ENCODE results near the gene MAP2K7. TPM values are rescaled to one million over a fixed set of nuclear protein-coding genes. Genes with fewer than 3 reads are reported as not detected.

The MAP2K7 gene
- 10 to 100 TPM in 5 of 6 experiments, 1 to 10 TPM in 1; 9.7 to 22.1 (median 15.6) TPM for total RNA-seq
- long read RNA-seq, partial matches to known transcripts: 0 of 3 reads
- long read RNA-seq, other reads (novel, unspliced or antisense): 3 of 3 reads

DNA sequence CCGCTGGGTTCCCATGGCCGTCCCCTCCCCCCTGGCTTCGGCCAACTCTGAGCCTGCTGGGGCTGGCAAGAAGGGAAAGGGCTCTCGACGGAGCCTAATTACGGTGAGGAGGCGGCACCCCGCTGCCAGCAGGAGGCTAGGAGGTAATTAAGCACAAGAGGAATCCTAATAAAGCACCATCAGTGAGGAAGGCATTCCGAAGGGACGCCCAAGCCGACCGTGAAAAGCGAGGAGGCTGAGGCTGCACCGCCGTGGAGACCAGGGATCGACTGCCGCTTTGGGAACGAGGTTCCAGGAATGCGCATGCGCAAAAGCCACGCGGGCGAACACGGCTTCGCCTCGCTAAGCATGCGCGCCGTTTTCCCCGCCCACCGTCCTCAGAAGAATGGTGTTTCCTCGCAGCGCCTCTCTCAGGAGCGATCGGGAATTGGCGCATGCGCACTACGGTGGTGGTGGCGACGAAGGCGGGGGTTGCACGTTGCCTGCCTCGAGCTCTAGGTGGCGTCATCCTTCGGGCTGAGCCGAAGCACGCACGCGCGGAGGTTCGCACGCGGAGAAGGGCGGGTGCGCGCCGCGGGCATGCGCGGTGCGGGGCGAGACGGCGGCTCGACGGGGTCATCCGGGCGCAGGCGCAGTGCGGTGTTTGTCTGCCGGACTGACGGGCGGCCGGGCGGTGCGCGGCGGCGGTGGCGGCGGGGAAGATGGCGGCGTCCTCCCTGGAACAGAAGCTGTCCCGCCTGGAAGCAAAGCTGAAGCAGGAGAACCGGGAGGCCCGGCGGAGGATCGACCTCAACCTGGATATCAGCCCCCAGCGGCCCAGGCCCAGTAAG, at the start of gene MAP2K7:
Gene MAP2K7, plus strand, starts transcription at position 634 of the 830 bp plus-strand sequence. Its CDS starts 68 bp downstream, at position 702.
- intact Hi-C loops (cut with DNase I): loop anchor here in 1 of 2 donors (10.0 kb wide), 1 partner anchor 49 kb away; no protein-coding TSS in a partner anchor
- peak within 1 kb of the TSS; percentile 72 to 83 (median 82) for H3K4me3 ChIP-seq
- H3K27me3 ChIP-seq: no peaks in the 10 kb centered on the region
- H3K4me1 ChIP-seq: peaks cover 0 to 16% (median 4%) of the 10 kb centered on the region in 4 donors
- peak within 1 kb of the TSS; percentile 75 to 83 (median 75) for H3K27ac ChIP-seq
- WGBS (ENCODE audit: insufficient coverage, low coverage, low lambda C conversion rate, missing lambda C conversion rate): 0% methylated on average over 14 of the region's 89 CpGs
- TF ChIP-seq POLR2A (IDR thresholded peaks at IDR 0.05): peak; percentile 85
- TF ChIP-seq, protein P1, sequence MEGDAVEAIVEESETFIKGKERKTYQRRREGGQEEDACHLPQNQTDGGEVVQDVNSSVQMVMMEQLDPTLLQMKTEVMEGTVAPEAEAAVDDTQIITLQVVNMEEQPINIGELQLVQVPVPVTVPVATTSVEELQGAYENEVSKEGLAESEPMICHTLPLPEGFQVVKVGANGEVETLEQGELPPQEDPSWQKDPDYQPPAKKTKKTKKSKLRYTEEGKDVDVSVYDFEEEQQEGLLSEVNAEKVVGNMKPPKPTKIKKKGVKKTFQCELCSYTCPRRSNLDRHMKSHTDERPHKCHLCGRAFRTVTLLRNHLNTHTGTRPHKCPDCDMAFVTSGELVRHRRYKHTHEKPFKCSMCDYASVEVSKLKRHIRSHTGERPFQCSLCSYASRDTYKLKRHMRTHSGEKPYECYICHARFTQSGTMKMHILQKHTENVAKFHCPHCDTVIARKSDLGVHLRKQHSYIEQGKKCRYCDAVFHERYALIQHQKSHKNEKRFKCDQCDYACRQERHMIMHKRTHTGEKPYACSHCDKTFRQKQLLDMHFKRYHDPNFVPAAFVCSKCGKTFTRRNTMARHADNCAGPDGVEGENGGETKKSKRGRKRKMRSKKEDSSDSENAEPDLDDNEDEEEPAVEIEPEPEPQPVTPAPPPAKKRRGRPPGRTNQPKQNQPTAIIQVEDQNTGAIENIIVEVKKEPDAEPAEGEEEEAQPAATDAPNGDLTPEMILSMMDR (IDR thresholded peaks at IDR 0.05): peak; percentile 23 to 78 (median 59)
- H3K9me3 ChIP-seq: no peaks in the 10 kb centered on the region
- DNase-seq (peak; percentile 100), ATAC-seq (peak; percentile 80 to 93 (median 86))
- H3K36me3 ChIP-seq: no peaks in the 10 kb centered on the region

DNA sequence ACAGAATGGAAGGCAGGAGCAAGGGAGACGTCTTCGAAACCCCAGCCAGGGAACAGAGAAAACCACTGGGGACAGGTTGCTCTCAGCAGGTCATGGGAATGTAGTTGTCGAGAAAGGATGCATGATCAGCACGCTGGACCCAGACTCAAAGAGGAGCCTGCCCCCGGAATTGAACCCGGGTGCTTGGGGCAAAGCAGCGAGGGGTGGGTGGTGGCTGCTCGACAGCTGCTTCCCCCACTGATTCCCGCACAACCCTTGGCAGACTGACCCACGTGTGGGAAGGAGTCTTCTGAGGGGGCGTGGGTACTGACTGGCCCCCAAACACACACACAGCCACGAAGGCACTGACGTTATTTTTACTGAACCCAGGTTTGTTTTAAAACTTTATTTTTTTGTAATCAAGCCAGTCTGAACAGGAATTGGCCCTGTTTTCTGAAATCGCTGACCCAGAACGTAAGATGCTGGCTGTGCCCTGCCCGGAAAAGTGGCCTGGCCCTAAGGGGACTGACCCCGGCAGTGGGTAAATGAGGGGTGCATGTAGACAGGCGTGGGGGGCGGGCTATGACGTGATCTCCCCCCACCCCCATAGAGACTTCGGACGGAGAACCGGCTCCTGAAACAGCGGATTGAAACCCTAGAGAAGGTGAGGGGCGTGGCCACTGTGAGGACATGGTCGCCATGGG, 48.1 kb upstream of the MAP2K7 start:
- H3K27ac ChIP-seq: no peak overlapping the region
- WGBS (ENCODE audit: insufficient coverage, low coverage, low lambda C conversion rate, missing lambda C conversion rate): 82% methylated on average over 7 of the region's 26 CpGs
- intact Hi-C loops (cut with DNase I): loop anchor here in 1 of 2 donors (10.0 kb wide), 1 partner anchor 49 kb away; the partner anchor contains the start of gene MAP2K7
- H3K4me3 ChIP-seq: no peak overlapping the region
- no peak for TF ChIP-seq POLR2A (IDR thresholded peaks at IDR 0.05)
- TF ChIP-seq, protein P1 (IDR thresholded peaks at IDR 0.05): no peak
- no peaks in the 10 kb centered on the region for H3K36me3 ChIP-seq
- H3K9me3 ChIP-seq: no peaks in the 10 kb centered on the region
- H3K27me3 ChIP-seq: no peaks in the 10 kb centered on the region
- ATAC-seq: no peak
- peak in 1 of 3 donors; percentile 41 for DNase-seq
- H3K4me1 ChIP-seq: peaks cover 0 to 8% (median 3%) of the 10 kb centered on the region in 4 donors

DNA sequence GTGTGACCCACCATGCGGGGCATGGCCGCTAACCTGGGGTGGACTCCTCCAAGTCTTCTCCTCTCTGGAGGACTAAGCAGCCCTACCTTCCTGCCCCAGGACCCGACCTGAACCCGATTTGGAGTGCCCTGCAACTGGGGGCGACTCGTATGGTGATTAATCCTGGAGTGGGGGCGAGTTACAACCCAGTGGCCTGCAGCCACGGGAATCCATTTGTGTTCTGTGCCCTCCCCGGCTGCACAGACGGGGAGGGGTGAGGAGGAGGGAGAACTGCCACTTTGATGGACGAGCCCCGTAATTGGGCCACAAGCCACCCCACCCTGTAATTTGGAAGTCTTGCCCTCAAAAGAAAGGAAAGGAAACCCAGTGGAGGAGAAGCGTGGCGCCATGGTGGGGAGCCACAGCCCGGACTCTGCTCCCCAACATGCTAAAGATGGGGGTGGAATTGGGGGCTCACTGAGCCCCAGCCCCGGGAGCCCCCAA, 47.5 kb upstream of the MAP2K7 start:
- 69% methylated on average over 8 of the region's 16 CpGs for WGBS (ENCODE audit: insufficient coverage, low coverage, low lambda C conversion rate, missing lambda C conversion rate)

More for the DNA sequence above, 47.5 kb upstream of the MAP2K7 start:
- Histone ChIP-seq H3K4me3 (no peak overlapping the region), H3K4me1 (peaks cover 0 to 8% (median 3%) of the 10 kb centered on the region in 4 donors), H3K27ac (no peak overlapping the region), H3K36me3 (no peaks in the 10 kb centered on the region), H3K9me3 (no peaks in the 10 kb centered on the region), H3K27me3 (no peaks in the 10 kb centered on the region)
- ATAC-seq: no peak
- DNase-seq: no peak
- TF ChIP-seq, protein P1 (IDR thresholded peaks at IDR 0.05): no peak
- no peak for TF ChIP-seq POLR2A (IDR thresholded peaks at IDR 0.05)
- intact Hi-C loops (cut with DNase I): loop anchor here in 1 of 2 donors (10.0 kb wide), 1 partner anchor 49 kb away; the partner anchor contains the start of gene MAP2K7
